Measurements from ENCODE around the gene JMJD1C. TPM values are rescaled to one million over a fixed set of nuclear protein-coding genes. Genes with fewer than 3 reads are reported as not detected.

JMJD1C gene
- total RNA-seq, 1 experiment from 2014 or later: 67.6 TPM

DNA sequence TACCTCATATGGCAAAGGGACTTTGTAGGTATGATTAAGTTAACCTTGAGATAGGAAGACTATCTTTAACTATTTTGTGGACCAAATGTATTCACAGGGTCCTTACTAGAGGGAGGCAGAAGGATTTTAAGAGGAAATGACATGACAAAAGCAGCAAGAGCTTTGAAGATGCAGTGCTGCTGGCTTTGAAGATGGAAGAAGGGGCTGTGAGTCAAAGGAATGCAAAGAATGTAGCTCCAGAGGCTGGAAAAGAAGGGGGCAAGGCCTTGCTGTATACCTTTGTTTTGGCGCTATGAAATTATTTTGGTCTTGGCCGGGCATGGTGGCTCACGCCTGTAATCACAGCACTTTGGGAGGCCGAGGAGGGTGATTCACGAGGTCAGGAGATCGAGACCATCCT, 335.9 kb downstream of the JMJD1C start:
- Mint-ChIP-seq H3K27me3 (ENCODE audit: unreplicated experiment) (no peaks in the 10 kb centered on the region), H3K27ac (ENCODE audit: unreplicated experiment) (no peak overlapping the region), H3K4me1 (ENCODE audit: low read depth, unreplicated experiment) (no peaks in the 10 kb centered on the region), H3K9me3 (ENCODE audit: low read depth, unreplicated experiment) (peaks cover 8% of the 10 kb centered on the region), H3K36me3 (ENCODE audit: insufficient read depth, unreplicated experiment) (peaks cover 25% of the 10 kb centered on the region), H3K4me3 (ENCODE audit: low read depth, unreplicated experiment) (no peak overlapping the region)
- intact Hi-C loops (cut with micrococcal nuclease; ENCODE audit: unreplicated experiment): no loop called here
- CTCF ChIA-PET: no interaction called here
- TF ChIP-seq, protein P1, sequence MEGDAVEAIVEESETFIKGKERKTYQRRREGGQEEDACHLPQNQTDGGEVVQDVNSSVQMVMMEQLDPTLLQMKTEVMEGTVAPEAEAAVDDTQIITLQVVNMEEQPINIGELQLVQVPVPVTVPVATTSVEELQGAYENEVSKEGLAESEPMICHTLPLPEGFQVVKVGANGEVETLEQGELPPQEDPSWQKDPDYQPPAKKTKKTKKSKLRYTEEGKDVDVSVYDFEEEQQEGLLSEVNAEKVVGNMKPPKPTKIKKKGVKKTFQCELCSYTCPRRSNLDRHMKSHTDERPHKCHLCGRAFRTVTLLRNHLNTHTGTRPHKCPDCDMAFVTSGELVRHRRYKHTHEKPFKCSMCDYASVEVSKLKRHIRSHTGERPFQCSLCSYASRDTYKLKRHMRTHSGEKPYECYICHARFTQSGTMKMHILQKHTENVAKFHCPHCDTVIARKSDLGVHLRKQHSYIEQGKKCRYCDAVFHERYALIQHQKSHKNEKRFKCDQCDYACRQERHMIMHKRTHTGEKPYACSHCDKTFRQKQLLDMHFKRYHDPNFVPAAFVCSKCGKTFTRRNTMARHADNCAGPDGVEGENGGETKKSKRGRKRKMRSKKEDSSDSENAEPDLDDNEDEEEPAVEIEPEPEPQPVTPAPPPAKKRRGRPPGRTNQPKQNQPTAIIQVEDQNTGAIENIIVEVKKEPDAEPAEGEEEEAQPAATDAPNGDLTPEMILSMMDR (IDR thresholded peaks at IDR 0.05; ENCODE audit: unreplicated experiment): no peak
- no peak for DNase-seq
- no TSS peak for BruUV-seq (replicated peaks)

DNA sequence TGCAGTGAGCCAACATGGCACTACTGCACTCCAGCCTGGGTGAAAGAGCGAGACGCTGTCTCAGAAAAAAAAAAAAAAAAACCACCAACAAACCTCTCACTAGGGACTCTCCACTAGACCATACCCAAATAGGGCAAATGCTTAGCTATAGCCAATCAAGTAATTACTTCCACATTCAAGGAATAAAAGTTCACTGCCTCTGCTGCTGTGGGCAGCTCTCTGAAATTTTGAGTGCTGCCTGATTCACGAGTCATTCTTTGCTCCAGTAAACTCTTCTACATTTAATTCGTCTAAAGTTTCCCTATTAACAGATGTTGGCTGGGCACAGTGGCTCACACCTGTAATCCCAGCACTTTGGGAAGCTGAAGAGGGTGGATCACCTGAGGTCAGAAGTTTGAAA, 337.3 kb downstream of the JMJD1C start:
- no peak overlapping the region for H3K27ac Mint-ChIP-seq (ENCODE audit: unreplicated experiment)
- BruUV-seq (replicated peaks): no TSS peak
- intact Hi-C loops (cut with micrococcal nuclease; ENCODE audit: unreplicated experiment): no loop called here
- CTCF ChIA-PET: interaction anchor here (0.7 kb wide), 2 partner anchors 16 to 639 kb away, joined by 3 to 4 read pairs; no protein-coding TSS in a partner anchor
- no peak for DNase-seq
- no peaks in the 10 kb centered on the region for H3K27me3 Mint-ChIP-seq (ENCODE audit: unreplicated experiment)
- H3K36me3 Mint-ChIP-seq (ENCODE audit: insufficient read depth, unreplicated experiment): peaks cover 15% of the 10 kb centered on the region
- no peaks in the 10 kb centered on the region for H3K4me1 Mint-ChIP-seq (ENCODE audit: low read depth, unreplicated experiment)
- peaks cover 8% of the 10 kb centered on the region for H3K9me3 Mint-ChIP-seq (ENCODE audit: low read depth, unreplicated experiment)
- no peak overlapping the region for H3K4me3 Mint-ChIP-seq (ENCODE audit: low read depth, unreplicated experiment)
- TF ChIP-seq, protein P1 (IDR thresholded peaks at IDR 0.05; ENCODE audit: unreplicated experiment): no peak

DNA sequence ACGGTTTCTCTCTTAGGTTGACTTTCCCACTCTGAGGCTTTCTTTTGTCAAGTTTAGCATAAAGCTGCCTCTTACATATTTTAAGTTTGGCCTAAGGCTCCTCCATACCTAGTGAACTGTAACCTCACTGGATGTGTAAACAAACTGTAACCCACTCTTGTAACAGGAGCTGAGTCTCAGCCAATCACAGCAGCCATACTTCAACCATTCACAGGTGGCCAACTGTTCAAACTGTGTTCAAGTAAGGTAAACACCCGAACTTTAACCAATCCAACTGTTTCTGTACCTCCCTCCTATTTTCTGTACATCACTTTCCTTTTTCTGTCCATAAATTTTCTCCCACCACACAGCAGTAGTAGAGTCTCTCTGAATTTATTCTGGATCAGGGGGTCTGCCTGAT, 340.3 kb downstream of the JMJD1C start:
- Mint-ChIP-seq H3K27ac (ENCODE audit: unreplicated experiment) (no peak overlapping the region), H3K36me3 (ENCODE audit: insufficient read depth, unreplicated experiment) (no peaks in the 10 kb centered on the region), H3K27me3 (ENCODE audit: unreplicated experiment) (no peaks in the 10 kb centered on the region), H3K4me1 (ENCODE audit: low read depth, unreplicated experiment) (no peaks in the 10 kb centered on the region), H3K4me3 (ENCODE audit: low read depth, unreplicated experiment) (no peak overlapping the region), H3K9me3 (ENCODE audit: low read depth, unreplicated experiment) (peaks cover 3% of the 10 kb centered on the region)
- CTCF ChIA-PET: no interaction called here
- TF ChIP-seq, protein P1 (IDR thresholded peaks at IDR 0.05; ENCODE audit: unreplicated experiment): no peak
- BruUV-seq (replicated peaks): no TSS peak
- intact Hi-C loops (cut with micrococcal nuclease; ENCODE audit: unreplicated experiment): no loop called here
- no peak for DNase-seq

- Mint-ChIP-seq H3K36me3 (ENCODE audit: insufficient read depth, unreplicated experiment) (no peaks in the 10 kb centered on the region), H3K27ac (ENCODE audit: unreplicated experiment) (no peak overlapping the region), H3K4me1 (ENCODE audit: low read depth, unreplicated experiment) (no peaks in the 10 kb centered on the region), H3K4me3 (ENCODE audit: low read depth, unreplicated experiment) (no peak overlapping the region), H3K9me3 (ENCODE audit: low read depth, unreplicated experiment) (no peaks in the 10 kb centered on the region), H3K27me3 (ENCODE audit: unreplicated experiment) (no peaks in the 10 kb centered on the region)
- CTCF ChIA-PET: no interaction called here
- no peak for DNase-seq
- BruUV-seq (replicated peaks): no TSS peak
- intact Hi-C loops (cut with micrococcal nuclease; ENCODE audit: unreplicated experiment): no loop called here
- TF ChIP-seq, protein P1 (IDR thresholded peaks at IDR 0.05; ENCODE audit: unreplicated experiment): no peak
These were observed 341.9 kb downstream of the JMJD1C start for GRCh38 chr10:63123727-63124362.
